Measurements from ENCODE around the gene C5orf22.

DNA sequence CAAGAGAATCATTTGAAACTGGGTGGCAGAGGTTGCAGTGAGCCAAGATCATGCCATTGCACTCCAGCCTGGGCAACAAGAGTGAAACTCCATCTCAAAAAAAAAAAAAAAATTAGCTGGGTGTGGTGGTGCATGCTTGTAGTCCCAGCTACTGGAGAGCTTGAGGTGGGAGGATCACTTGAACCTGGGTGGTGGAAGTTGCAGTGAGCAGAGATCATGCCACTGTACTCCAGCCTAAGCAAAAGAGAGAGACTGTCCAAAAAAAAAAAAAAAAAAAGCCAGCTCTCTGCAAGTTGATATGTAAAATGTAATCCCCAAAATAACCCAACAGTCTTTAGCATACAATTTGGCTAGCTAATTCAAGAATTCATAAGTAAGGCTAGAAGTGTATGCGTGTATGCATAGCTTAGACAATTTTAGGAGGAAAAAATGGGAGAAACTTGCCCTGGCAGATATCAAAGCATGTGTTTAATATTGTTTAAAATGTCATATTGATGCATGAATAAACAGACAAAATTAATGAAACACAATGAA, 36.3 kb downstream of the C5orf22 start:
- no peak for TF ChIP-seq YY1 (IDR thresholded peaks at IDR 0.05; ENCODE audit: insufficient read depth, insufficient replicate concordance, low read depth, low read length)
- TF ChIP-seq PHF5A (CRISPR knock-in tag; IDR thresholded peaks at IDR 0.05; ENCODE audit: low read depth, unreplicated experiment) = no peak
- no peak for TF ChIP-seq ZFP36L2 (CRISPR knock-in tag; IDR thresholded peaks at IDR 0.05)
- TF ChIP-seq KDM1A (CRISPR knock-in tag; IDR thresholded peaks at IDR 0.05) = no peak
- no peak for TF ChIP-seq SMAD3 (CRISPR knock-in tag; IDR thresholded peaks at IDR 0.05)
- TF ChIP-seq, protein P1, sequence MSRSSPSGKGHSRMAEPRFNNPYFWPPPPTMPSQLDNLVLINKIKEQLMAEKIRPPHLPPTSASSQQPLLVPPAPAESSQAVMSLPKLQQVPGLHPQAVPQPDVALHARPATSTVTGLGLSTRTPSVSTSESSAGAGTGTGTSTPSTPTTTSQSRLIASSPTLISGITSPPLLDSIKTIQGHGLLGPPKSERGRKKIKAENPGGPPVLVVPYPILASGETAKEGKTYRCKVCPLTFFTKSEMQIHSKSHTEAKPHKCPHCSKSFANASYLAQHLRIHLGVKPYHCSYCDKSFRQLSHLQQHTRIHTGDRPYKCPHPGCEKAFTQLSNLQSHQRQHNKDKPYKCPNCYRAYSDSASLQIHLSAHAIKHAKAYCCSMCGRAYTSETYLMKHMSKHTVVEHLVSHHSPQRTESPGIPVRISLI (CRISPR knock-in tag; IDR thresholded peaks at IDR 0.05; ENCODE audit: borderline replicate concordance) = no peak
- TF ChIP-seq BHLHE40 (IDR thresholded peaks at IDR 0.05; ENCODE audit: low read length) = no peak
- TF ChIP-seq ELF4 (CRISPR knock-in tag; IDR thresholded peaks at IDR 0.05; ENCODE audit: borderline replicate concordance) = no peak
- TF ChIP-seq POLR2A (IDR thresholded peaks at IDR 0.05; ENCODE audit: insufficient read depth in 1 of 2, low read depth in 2 of 2, low read length in 2 of 2) = no peak
- TF ChIP-seq ZNF530 (CRISPR knock-in tag; IDR thresholded peaks at IDR 0.05; ENCODE audit: low read depth) = no peak
- TF ChIP-seq, protein P2, sequence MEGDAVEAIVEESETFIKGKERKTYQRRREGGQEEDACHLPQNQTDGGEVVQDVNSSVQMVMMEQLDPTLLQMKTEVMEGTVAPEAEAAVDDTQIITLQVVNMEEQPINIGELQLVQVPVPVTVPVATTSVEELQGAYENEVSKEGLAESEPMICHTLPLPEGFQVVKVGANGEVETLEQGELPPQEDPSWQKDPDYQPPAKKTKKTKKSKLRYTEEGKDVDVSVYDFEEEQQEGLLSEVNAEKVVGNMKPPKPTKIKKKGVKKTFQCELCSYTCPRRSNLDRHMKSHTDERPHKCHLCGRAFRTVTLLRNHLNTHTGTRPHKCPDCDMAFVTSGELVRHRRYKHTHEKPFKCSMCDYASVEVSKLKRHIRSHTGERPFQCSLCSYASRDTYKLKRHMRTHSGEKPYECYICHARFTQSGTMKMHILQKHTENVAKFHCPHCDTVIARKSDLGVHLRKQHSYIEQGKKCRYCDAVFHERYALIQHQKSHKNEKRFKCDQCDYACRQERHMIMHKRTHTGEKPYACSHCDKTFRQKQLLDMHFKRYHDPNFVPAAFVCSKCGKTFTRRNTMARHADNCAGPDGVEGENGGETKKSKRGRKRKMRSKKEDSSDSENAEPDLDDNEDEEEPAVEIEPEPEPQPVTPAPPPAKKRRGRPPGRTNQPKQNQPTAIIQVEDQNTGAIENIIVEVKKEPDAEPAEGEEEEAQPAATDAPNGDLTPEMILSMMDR (CRISPR knock-in tag; IDR thresholded peaks at IDR 0.05) = no peak
- no peak for TF ChIP-seq ARNT (IDR thresholded peaks at IDR 0.05)
- no peak for TF ChIP-seq ZBTB7B (CRISPR knock-in tag; IDR thresholded peaks at IDR 0.05)
